Activated CD8-positive, alpha-beta T cell treated with anti-CD3 and anti-CD28 coated beads, Interleukin-2, amount 10 ng/mL, durations not matched to agents 7 days and 5 days (primary cell): Measurements from ENCODE around the gene BTBD9. TPM values are rescaled to one million over a fixed set of nuclear protein-coding genes. Genes with fewer than 3 reads are reported as not detected.
"Not testable (repeated sequence)": the region's sequence is repeated elsewhere in the genome, so short reads cannot be mapped to it uniquely, and the experiment has no call there.

Source experiments
- ATAC-seq: fragments of 150-1000 bp; cut with Tn5 transposase; one replicate; pipeline ENCODE4 v1.10.0; 2021; ENCODE audit warnings: moderate library complexity
- CTCF ChIA-PET: fragments of 350-600 bp; sonication (Branson Sonifier 250); formaldehyde crosslinking; loops from one replicate; lab custom pipeline; 2021; ENCODE audit warnings: antibody characterized with exemption; lab: Charles Lee
- POLR2A ChIA-PET: fragments of 350-600 bp; sonication (Branson Sonifier 250); formaldehyde crosslinking; loops from one replicate; lab custom pipeline; 2021; ENCODE audit warnings: antibody characterized with exemption; lab: Charles Lee
- DNase-seq: peaks from one replicate; pipeline ENCODE4 v3.0.0-alpha.2; 2020
- H3K27ac Mint-ChIP-seq: one replicate; pipeline ENCODE4 v1.8.0; 2021; ENCODE audit warnings: mild to moderate bottlenecking, mixed read lengths
- H3K27me3 Mint-ChIP-seq: one replicate; pipeline ENCODE4 v1.8.0; 2021; ENCODE audit warnings: low read depth, mixed read lengths
- H3K36me3 Mint-ChIP-seq: one replicate; pipeline ENCODE4 v1.8.0; 2021; ENCODE audit warnings: low read depth, mixed read lengths
- H3K4me1 Mint-ChIP-seq: one replicate; pipeline ENCODE4 v1.8.0; 2021; ENCODE audit warnings: low read depth, mixed read lengths
- H3K4me3 Mint-ChIP-seq: one replicate; pipeline ENCODE4 v1.8.0; 2021; ENCODE audit warnings: mild to moderate bottlenecking, mixed read lengths
- H3K9me3 Mint-ChIP-seq: one replicate; pipeline ENCODE4 v1.8.0; 2022; ENCODE audit warnings: mixed read lengths; ENCODE audit not compliant: insufficient read depth
- total RNA-seq, 2 experiments: library from RNA; stranded (reverse); gene quantifications; one replicate each; pipeline ENCODE4 v1.2.3, GENCODE V29; 2021

The BTBD9 gene
- total RNA-seq, 2 experiments from 2014 or later = 9.4 to 12.4 TPM

DNA sequence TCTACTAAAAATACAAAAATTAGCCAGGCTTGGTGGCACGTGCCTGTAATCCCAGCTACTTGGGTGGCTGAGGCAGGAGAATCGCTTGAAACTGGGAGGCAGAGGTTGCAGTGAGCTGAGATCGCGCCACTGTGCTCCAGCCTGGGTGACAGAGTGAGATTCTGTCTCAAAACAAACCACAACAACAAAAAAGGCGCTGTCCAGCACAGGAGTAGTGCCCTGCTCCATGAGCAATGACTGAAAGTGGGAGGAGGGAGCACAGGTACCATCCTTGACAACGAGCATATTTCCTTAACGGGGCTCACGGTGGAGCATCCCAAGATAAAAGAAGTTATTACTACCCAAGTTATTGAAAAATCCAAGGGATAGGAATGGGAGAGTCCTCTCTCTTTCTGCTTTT is 291.9 kb downstream of the BTBD9 start:
- CTCF ChIA-PET = interaction anchor here (1.0 kb wide), 1 partner anchor 146 kb away, joined by 3 read pairs; no protein-coding TSS in a partner anchor
- POLR2A ChIA-PET, DNase-seq, H3K4me3 Mint-ChIP-seq, H3K36me3 Mint-ChIP-seq, H3K27me3 Mint-ChIP-seq, ATAC-seq, H3K9me3 Mint-ChIP-seq, H3K27ac Mint-ChIP-seq, H3K4me1 Mint-ChIP-seq: not testable (repeated sequence)

DNA sequence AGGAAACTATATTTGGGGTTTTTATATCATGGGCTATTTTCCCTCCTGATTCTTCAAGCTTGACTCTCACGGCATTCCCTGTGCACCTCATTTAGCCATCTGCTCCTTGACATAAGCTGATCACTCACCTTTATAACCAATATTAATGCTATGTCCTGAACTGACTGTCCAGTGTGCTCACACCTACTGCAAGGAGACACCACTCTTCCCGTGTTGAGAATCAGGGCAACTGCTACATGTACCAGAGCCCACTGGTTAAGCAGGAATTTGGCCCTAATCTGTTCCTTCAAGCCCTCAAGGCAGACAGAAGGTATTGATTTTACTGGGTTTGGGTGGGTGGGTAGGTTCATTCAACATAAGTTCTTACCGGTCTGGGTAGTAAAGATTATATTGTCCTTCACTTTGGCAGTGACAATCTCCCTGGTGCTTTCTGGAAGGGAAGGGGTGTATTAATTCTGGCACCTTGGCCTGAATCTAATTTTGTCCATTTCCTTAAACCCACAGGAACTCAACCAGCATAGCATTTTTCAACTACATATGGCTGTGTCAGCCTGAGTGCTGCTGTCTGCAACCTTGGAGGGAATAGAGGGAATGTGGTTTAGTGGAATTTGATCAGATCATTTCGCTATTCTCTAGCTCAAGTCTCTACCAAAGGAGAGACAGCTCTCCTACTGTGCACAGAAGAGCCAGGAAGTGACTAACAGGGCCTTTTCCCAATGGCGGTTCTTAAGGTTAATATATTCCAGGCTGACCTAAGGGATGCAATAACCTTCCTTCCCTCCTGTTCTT is 293.2 kb downstream of the BTBD9 start:
- no peaks in the 10 kb centered on the region for H3K36me3 Mint-ChIP-seq
- no peak overlapping the region for H3K27ac Mint-ChIP-seq
- no peak overlapping the region for H3K4me3 Mint-ChIP-seq
- POLR2A ChIA-PET = no interaction called here
- CTCF ChIA-PET = no interaction called here
- no peaks in the 10 kb centered on the region for H3K4me1 Mint-ChIP-seq
- ATAC-seq (no peak), DNase-seq (no peak)
- H3K9me3 Mint-ChIP-seq = no peaks in the 10 kb centered on the region
- H3K27me3 Mint-ChIP-seq = no peaks in the 10 kb centered on the region

- no peaks in the 10 kb centered on the region for H3K9me3 Mint-ChIP-seq
- no peaks in the 10 kb centered on the region for H3K27me3 Mint-ChIP-seq
- ATAC-seq = no peak
- ChIA-PET CTCF (no interaction called here), POLR2A (no interaction called here)
- no peak overlapping the region for H3K27ac Mint-ChIP-seq
- no peak for DNase-seq
- no peak overlapping the region for H3K4me3 Mint-ChIP-seq
- H3K4me1 Mint-ChIP-seq = no peaks in the 10 kb centered on the region
- H3K36me3 Mint-ChIP-seq = no peaks in the 10 kb centered on the region
Observed at GRCh38 chr6:38345586-38345985, 294.1 kb downstream of the BTBD9 start.

DNA sequence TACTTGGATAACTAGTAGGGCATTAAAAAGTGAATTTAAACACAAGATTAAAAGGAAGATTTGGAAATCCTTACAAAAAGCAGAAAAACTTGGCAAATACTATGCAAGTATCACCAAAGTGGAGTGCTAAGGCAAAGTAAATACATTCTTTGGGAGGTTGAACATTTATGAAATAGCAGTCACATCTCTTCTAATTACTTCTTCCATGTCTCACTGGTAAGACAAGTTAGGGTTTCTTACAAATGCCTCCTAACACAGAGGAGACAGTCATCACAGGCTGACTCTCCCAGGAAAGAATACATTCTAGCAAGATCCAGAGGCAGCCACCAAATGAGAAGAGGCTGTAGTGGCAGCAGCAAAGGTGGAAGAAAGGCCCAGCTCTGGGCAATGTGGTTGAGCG is 298.2 kb downstream of the BTBD9 start:
- no peaks in the 10 kb centered on the region for H3K36me3 Mint-ChIP-seq
- H3K27ac Mint-ChIP-seq = no peak overlapping the region
- no peak for DNase-seq
- no peak for ATAC-seq
- H3K27me3 Mint-ChIP-seq = no peaks in the 10 kb centered on the region
- CTCF ChIA-PET = no interaction called here
- POLR2A ChIA-PET = no interaction called here
- H3K4me3 Mint-ChIP-seq = no peak overlapping the region
- H3K9me3 Mint-ChIP-seq = no peaks in the 10 kb centered on the region
- no peaks in the 10 kb centered on the region for H3K4me1 Mint-ChIP-seq

GRCh38 chr6:38339914-38340313 is 299.8 kb downstream of the BTBD9 start:
- ATAC-seq = no peak
- Mint-ChIP-seq H3K27ac (no peak overlapping the region), H3K9me3 (no peaks in the 10 kb centered on the region), H3K36me3 (no peaks in the 10 kb centered on the region), H3K4me1 (no peaks in the 10 kb centered on the region), H3K4me3 (no peak overlapping the region), H3K27me3 (no peaks in the 10 kb centered on the region)
- ChIA-PET POLR2A (no interaction called here), CTCF (no interaction called here)
- DNase-seq = no peak

DNA sequence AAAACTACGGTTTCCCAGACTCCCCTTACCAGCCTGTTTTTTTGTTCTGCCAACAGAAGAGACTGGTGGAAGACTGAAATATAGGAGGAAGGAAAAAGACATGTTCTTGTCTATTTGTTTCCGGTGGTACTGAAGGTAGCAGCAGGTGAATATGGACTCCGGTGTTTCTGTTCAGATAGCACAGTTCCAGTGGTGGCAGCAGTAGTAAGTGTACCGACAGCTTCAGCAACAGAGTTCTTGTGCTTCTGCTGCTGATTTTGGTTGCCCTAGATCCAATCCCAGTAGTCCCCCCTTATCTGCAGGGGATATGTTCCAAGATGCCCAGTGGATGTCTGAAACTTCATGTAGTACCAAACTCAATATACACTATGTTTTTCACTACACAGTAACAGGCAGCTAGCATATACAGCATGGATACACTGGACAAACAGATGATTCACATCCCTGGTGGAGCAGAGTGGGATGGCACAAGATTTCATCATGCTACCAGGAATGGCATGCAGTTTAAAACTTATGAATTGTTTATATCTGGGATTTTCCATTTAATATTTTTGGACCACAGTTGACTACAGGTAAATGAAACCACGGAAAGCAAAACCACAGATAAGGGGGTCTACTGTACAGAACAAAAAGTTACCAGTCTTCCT is 301.8 kb downstream of the BTBD9 start:
- ChIA-PET CTCF (no interaction called here), POLR2A (no interaction called here)
- Mint-ChIP-seq H3K27me3 (no peaks in the 10 kb centered on the region), H3K27ac (no peak overlapping the region), H3K4me3 (no peak overlapping the region), H3K9me3 (peaks cover 7% of the 10 kb centered on the region), H3K4me1 (no peaks in the 10 kb centered on the region), H3K36me3 (peaks cover 4% of the 10 kb centered on the region)
- ATAC-seq = no peak
- no peak for DNase-seq

DNA sequence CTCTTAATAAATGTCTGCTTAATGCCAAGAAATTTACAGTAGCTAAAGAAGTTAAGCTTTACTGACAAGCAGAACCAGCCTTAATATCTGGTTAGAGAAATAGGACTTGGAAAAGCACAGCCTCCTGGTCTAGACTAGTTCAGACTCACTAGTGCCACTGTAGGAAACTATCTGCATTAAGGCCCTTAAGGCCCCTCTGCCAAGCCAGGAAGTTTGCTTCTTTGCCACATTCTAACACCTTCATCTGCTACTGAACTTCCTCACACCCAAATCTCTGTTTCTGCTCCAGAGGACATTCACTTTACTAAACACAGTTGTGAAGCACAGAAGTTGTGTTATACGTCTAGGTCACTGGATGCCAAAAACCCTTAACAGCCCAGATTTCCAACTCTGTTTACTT is 302.8 kb downstream of the BTBD9 start:
- peaks cover 7% of the 10 kb centered on the region for H3K9me3 Mint-ChIP-seq
- CTCF ChIA-PET = no interaction called here
- no peaks in the 10 kb centered on the region for H3K4me1 Mint-ChIP-seq
- H3K4me3 Mint-ChIP-seq = no peak overlapping the region
- DNase-seq (no peak), ATAC-seq (no peak)
- POLR2A ChIA-PET = no interaction called here
- no peaks in the 10 kb centered on the region for H3K27me3 Mint-ChIP-seq
- peaks cover 4% of the 10 kb centered on the region for H3K36me3 Mint-ChIP-seq
- no peak overlapping the region for H3K27ac Mint-ChIP-seq

DNA sequence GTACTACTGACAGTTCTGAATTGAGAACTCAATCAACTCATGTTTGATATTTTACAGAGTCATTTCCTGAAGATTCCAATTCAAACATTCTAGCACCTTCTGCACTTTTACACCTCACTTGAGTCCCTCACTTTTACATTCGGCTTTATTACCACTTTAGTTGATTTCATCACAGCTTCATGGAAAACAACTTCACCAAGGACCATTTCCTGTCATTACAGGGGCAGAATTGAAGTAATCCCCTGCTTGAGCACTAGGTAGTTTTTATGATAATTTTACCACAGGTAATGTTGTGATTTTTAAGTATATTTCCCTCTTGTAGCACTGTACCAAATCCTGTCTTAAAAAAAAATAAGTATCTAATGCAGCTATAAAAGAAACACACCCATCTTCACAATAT is 312.9 kb downstream of the BTBD9 start:
- DNase-seq (no peak), ATAC-seq (no peak)
- CTCF ChIA-PET = no interaction called here
- Mint-ChIP-seq H3K9me3 (no peaks in the 10 kb centered on the region), H3K27me3 (no peaks in the 10 kb centered on the region), H3K36me3 (no peaks in the 10 kb centered on the region), H3K4me3 (no peak overlapping the region), H3K27ac (no peak overlapping the region), H3K4me1 (no peaks in the 10 kb centered on the region)
- POLR2A ChIA-PET = no interaction called here

DNA sequence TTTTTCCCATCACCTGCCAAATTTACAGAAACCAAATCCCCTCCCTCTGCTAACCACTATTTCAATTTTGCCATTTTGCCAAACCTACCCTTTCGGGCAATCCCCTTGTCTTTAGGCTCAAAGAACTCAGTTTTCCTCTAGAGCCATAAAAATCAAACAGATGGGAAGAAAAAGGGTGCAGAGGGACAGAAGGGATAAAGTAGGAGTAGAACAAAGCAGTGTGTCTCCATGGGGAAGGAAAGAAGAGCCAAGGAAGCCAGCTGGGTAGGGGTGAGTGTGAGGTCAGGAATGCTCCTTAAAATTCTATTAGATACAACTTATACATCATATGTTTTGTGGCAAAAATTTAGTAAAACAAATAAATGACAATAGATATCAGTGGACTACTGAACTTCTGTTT is 316.5 kb downstream of the BTBD9 start:
- no peak overlapping the region for H3K27ac Mint-ChIP-seq
- H3K9me3 Mint-ChIP-seq = no peaks in the 10 kb centered on the region
- H3K4me1 Mint-ChIP-seq = no peaks in the 10 kb centered on the region
- CTCF ChIA-PET = no interaction called here
- no peaks in the 10 kb centered on the region for H3K36me3 Mint-ChIP-seq
- ATAC-seq (no peak), DNase-seq (no peak)
- no peak overlapping the region for H3K4me3 Mint-ChIP-seq
- H3K27me3 Mint-ChIP-seq = no peaks in the 10 kb centered on the region
- POLR2A ChIA-PET = no interaction called here

- CTCF ChIA-PET = no interaction called here
Observed at GRCh38 chr6:38322138-38322537, 317.6 kb downstream of the BTBD9 start.

DNA sequence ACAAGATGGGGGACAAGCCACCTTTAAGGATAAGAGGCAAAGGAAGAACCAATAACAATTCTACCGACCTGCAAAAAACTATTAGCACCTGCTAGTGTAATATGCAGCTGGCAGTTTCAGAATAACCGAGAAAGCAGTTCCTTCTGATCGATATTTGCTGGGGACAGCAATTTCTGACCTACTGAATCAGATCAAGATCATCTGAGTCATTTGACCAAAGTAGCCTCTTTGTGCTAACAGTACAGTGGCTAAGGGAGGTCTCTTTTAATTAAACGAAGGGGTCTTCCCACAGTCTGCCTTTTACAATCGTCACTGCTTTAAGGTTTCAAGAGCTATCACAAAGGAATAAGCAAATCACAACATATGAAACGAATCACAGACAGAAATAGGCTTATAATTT is 318.9 kb downstream of the BTBD9 start:
- ATAC-seq (no peak), DNase-seq (no peak)
- POLR2A ChIA-PET = no interaction called here
- Mint-ChIP-seq H3K27ac (no peak overlapping the region), H3K4me1 (no peaks in the 10 kb centered on the region), H3K36me3 (no peaks in the 10 kb centered on the region), H3K4me3 (no peak overlapping the region), H3K27me3 (no peaks in the 10 kb centered on the region), H3K9me3 (no peaks in the 10 kb centered on the region)
- CTCF ChIA-PET = interaction anchor here (0.8 kb wide), 1 partner anchor 616 kb away, joined by 3 read pairs; no protein-coding TSS in a partner anchor

More at GRCh38 chr6:38322138-38322537, 317.6 kb downstream of the BTBD9 start:
- no peaks in the 10 kb centered on the region for H3K27me3 Mint-ChIP-seq
- no peaks in the 10 kb centered on the region for H3K4me1 Mint-ChIP-seq
- no peaks in the 10 kb centered on the region for H3K36me3 Mint-ChIP-seq
- ATAC-seq (no peak), DNase-seq (no peak)
- H3K9me3 Mint-ChIP-seq = no peaks in the 10 kb centered on the region
- no peak overlapping the region for H3K27ac Mint-ChIP-seq
- no peak overlapping the region for H3K4me3 Mint-ChIP-seq
- POLR2A ChIA-PET = no interaction called here

DNA sequence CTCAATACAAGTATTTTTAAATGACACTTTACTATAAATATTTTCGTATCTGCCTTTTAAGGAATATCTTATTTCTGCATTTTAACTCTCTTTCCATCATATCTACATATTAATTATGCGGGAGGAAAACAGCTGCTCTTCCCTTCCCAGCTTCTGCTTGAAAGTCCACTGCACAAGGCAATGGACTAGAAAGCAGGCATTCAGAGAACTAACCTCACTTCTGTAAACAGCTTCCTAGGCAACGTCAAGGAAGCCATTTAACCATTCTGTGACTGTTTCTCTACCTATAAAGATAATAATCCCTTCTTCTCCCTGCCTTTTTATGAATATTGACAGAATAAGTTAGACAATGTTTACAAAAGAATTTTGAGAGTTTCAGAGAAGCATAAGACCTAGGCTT is 319.4 kb downstream of the BTBD9 start:
- no peaks in the 10 kb centered on the region for H3K9me3 Mint-ChIP-seq
- ATAC-seq = no peak
- no peaks in the 10 kb centered on the region for H3K4me1 Mint-ChIP-seq

More for the DNA sequence above, 319.4 kb downstream of the BTBD9 start:
- Mint-ChIP-seq H3K4me3 (no peak overlapping the region), H3K27me3 (no peaks in the 10 kb centered on the region), H3K27ac (no peak overlapping the region), H3K36me3 (no peaks in the 10 kb centered on the region)
- POLR2A ChIA-PET = no interaction called here
- no peak for DNase-seq
- CTCF ChIA-PET = no interaction called here
